GM18502 (cell line): ENCODE measurements around the gene COMMD1.

Experiments used
- ATAC-seq: cut with Tn5 transposase; IDR thresholded peaks from one replicate; pipeline ENCODE4 v1.9.1; 2021; ENCODE audit warnings: mild to moderate bottlenecking; ENCODE audit not compliant: unreplicated experiment, poor library complexity

The COMMD1 gene

GRCh38 chr2:62055724-62056336, 150.4 kb downstream of the COMMD1 start:
- no peak for ATAC-seq

- ATAC-seq, result no peak
Observed at GRCh38 chr2:62056341-62056740, 150.9 kb downstream of the COMMD1 start.

GRCh38 chr2:62065243-62065642, 159.8 kb downstream of the COMMD1 start:
- no peak for ATAC-seq

- no peak for ATAC-seq
Observed at GRCh38 chr2:62071126-62071598, 165.7 kb downstream of the COMMD1 start.

GRCh38 chr2:62071760-62072680, 166.5 kb downstream of the COMMD1 start:
- no peak for ATAC-seq

- ATAC-seq, result no peak
Observed at GRCh38 chr2:62074233-62074632, 168.8 kb downstream of the COMMD1 start.

- no peak for ATAC-seq
Observed at GRCh38 chr2:62076980-62077638, 171.6 kb downstream of the COMMD1 start.

- no peak for ATAC-seq
Observed at GRCh38 chr2:62084801-62085200, 179.3 kb downstream of the COMMD1 start.

- no peak for ATAC-seq
Observed at GRCh38 chr2:62089658-62090057, 184.2 kb downstream of the COMMD1 start.

- ATAC-seq, result no peak
Observed at GRCh38 chr2:62091471-62091870, 186.0 kb downstream of the COMMD1 start.

GRCh38 chr2:62099050-62099449, 193.6 kb downstream of the COMMD1 start:
- ATAC-seq, result peak; percentile 11

- ATAC-seq, result peak; percentile 85
Observed at GRCh38 chr2:62099523-62100175, 194.2 kb downstream of the COMMD1 start.

GRCh38 chr2:62101886-62102285, 196.4 kb downstream of the COMMD1 start:
- ATAC-seq, result no peak

- ATAC-seq, result no peak
Observed at GRCh38 chr2:62102402-62102920, 197.0 kb downstream of the COMMD1 start.

- no peak for ATAC-seq
Observed at GRCh38 chr2:62109554-62109953, 204.1 kb downstream of the COMMD1 start.

GRCh38 chr2:62110415-62111025, 205.0 kb downstream of the COMMD1 start:
- ATAC-seq, result no peak

GRCh38 chr2:62112179-62112578, 206.7 kb downstream of the COMMD1 start:
- no peak for ATAC-seq

GRCh38 chr2:62114564-62114963, 209.1 kb downstream of the COMMD1 start:
- no peak for ATAC-seq

GRCh38 chr2:62116983-62117382, 211.5 kb downstream of the COMMD1 start:
- ATAC-seq, result no peak

- ATAC-seq, result no peak
Observed at GRCh38 chr2:62118160-62118559, 212.7 kb downstream of the COMMD1 start.
